SK-N-SH treated with all-trans-retinoic acid at 6 μM for 48 hours (cell line): ENCODE results near the gene GID4.
A peak's percentile ranks its signal among the peaks of the same experiment; 100 is the strongest.

ENCODE experiments used
- ATAC-seq: fragments of 200-7000 bp; cut with Tn5 transposase; 3 replicates; pipeline ENCODE4 v1.9.1; 2020; ENCODE audit warnings: mild to moderate bottlenecking, moderate library complexity
- ARNTL ChIP-seq: fragments of 450-650 bp; formaldehyde crosslinking; IDR thresholded peaks from 2 replicates; pipeline ENCODE4 v1.5.0; 2020; ENCODE audit warnings: low read depth, mild to moderate bottlenecking, moderate library complexity, borderline replicate concordance
- CREB5 ChIP-seq: fragments of 250-450 bp; sonication (Bioruptor Pico); IDR thresholded peaks from 2 replicates; pipeline ENCODE4 v1.5.1; 2020; ENCODE audit warnings: low read depth, mild to moderate bottlenecking, moderate library complexity
- CSDC2 ChIP-seq: fragments of 250-450 bp; sonication (Bioruptor Pico); IDR thresholded peaks from 2 replicates; pipeline ENCODE4 v1.5.0; 2020; ENCODE audit warnings: mild to moderate bottlenecking, moderate library complexity
- ESRRG ChIP-seq: fragments of 250-450 bp; sonication (Bioruptor Pico); IDR thresholded peaks from 2 replicates; pipeline ENCODE4 v1.6.1; 2021; ENCODE audit warnings: mild to moderate bottlenecking
- GLIS3 ChIP-seq: fragments of 250-450 bp; sonication (Bioruptor Pico); IDR thresholded peaks from 2 replicates; pipeline ENCODE4 v1.5.0; 2020; ENCODE audit warnings: mild to moderate bottlenecking, moderate library complexity
- ISL1 ChIP-seq: fragments of 250-450 bp; sonication (Bioruptor Pico); IDR thresholded peaks from 2 replicates; pipeline ENCODE4 v2.1.2; 2022; ENCODE audit warnings: mild to moderate bottlenecking, moderate library complexity
- OSR1 ChIP-seq: fragments of 250-450 bp; sonication (Bioruptor Pico); IDR thresholded peaks from 2 replicates; pipeline ENCODE4 v1.8.0; 2022; ENCODE audit warnings: moderate library complexity, mild to moderate bottlenecking, inconsistent platforms
- PATZ1 ChIP-seq: fragments of 250-450 bp; sonication (Bioruptor Pico); IDR thresholded peaks from 2 replicates; pipeline ENCODE4 v1.8.0; 2020; ENCODE audit warnings: mild to moderate bottlenecking, moderate library complexity, borderline replicate concordance
- POU6F1 ChIP-seq: fragments of 250-450 bp; sonication (Bioruptor Pico); IDR thresholded peaks from 2 replicates; pipeline ENCODE4 v1.8.0; 2021; ENCODE audit warnings: low read depth, mild to moderate bottlenecking, moderate library complexity, borderline replicate concordance
- PPARA ChIP-seq: fragments of 250-450 bp; sonication (Bioruptor Pico); IDR thresholded peaks from 2 replicates; pipeline ENCODE4 v1.5.0; 2020; ENCODE audit warnings: mild to moderate bottlenecking, borderline replicate concordance
- RARB ChIP-seq: fragments of 250-450 bp; sonication (Bioruptor Pico); IDR thresholded peaks from 2 replicates; pipeline ENCODE4 v1.8.0; 2021; ENCODE audit warnings: mild to moderate bottlenecking, moderate library complexity
- SNAI2 ChIP-seq: fragments of 250-450 bp; sonication (Bioruptor Pico); IDR thresholded peaks from 2 replicates; pipeline ENCODE4 v1.5.0; 2020; ENCODE audit warnings: mild to moderate bottlenecking, moderate library complexity
- TOX ChIP-seq: fragments of 250-450 bp; sonication (Bioruptor Pico); IDR thresholded peaks from 2 replicates; pipeline ENCODE4 v1.8.0; 2021; ENCODE audit warnings: mild to moderate bottlenecking, moderate library complexity, borderline replicate concordance
- TSHZ2 ChIP-seq: fragments of 250-450 bp; sonication (Bioruptor Pico); IDR thresholded peaks from 2 replicates; pipeline ENCODE4 v1.5.0; 2020; ENCODE audit warnings: mild to moderate bottlenecking, moderate library complexity
- ZC3H10 ChIP-seq: fragments of 250-450 bp; sonication (Bioruptor Pico); IDR thresholded peaks from 2 replicates; pipeline ENCODE4 v1.5.1; 2021; ENCODE audit warnings: mild to moderate bottlenecking, moderate library complexity
- ZFP3 ChIP-seq: fragments of 250-450 bp; sonication (Bioruptor Pico); IDR thresholded peaks from 2 replicates; pipeline ENCODE4 v1.5.0; 2020; ENCODE audit warnings: mild to moderate bottlenecking, moderate library complexity
- ZNF565 ChIP-seq: fragments of 450-650 bp; formaldehyde crosslinking; conservative IDR thresholded peaks from 2 replicates; pipeline ENCODE4 v1.5.0; 2020; ENCODE audit warnings: low read depth, mild to moderate bottlenecking, moderate library complexity
- ZNF70 ChIP-seq: fragments of 450-650 bp; formaldehyde crosslinking; IDR thresholded peaks from 2 replicates; pipeline ENCODE4 v1.5.0; 2020; ENCODE audit warnings: mild to moderate bottlenecking, moderate library complexity
- ZNF8 ChIP-seq: fragments of 450-650 bp; formaldehyde crosslinking; IDR thresholded peaks from 2 replicates; pipeline ENCODE4 v1.5.0; 2020; ENCODE audit warnings: mild to moderate bottlenecking, moderate library complexity

Gene GID4

GRCh38 chr17:18027280-18027679 is 11.9 kb upstream of the GID4 start:
- ATAC-seq = no peak
- TF ChIP-seq PPARA (CRISPR knock-in tag) (no peak), ARNTL (CRISPR knock-in tag) (no peak), ISL1 (CRISPR knock-in tag) (no peak), POU6F1 (CRISPR knock-in tag) (no peak), SNAI2 (CRISPR knock-in tag) (no peak), OSR1 (CRISPR knock-in tag) (no peak), CREB5 (CRISPR knock-in tag) (no peak), ZNF70 (CRISPR knock-in tag) (no peak), ZFP3 (CRISPR knock-in tag) (no peak)
- TF ChIP-seq, all 23 proteins: peak for 0

GRCh38 chr17:18028114-18028951 is 10.9 kb upstream of the GID4 start:
- TF ChIP-seq TOX (no peak), ESRRG (CRISPR knock-in tag) (no peak), ZC3H10 (CRISPR knock-in tag) (no peak), ZNF8 (CRISPR knock-in tag) (no peak), ZNF70 (CRISPR knock-in tag) (peak; percentile 69), ZNF565 (no peak), CSDC2 (CRISPR knock-in tag) (no peak)
- no peak for ATAC-seq

GRCh38 chr17:18028952-18029540 is 10.2 kb upstream of the GID4 start:
- TF ChIP-seq ARNTL (CRISPR knock-in tag) (no peak), PATZ1 (CRISPR knock-in tag) (no peak), CSDC2 (CRISPR knock-in tag) (no peak), TSHZ2 (CRISPR knock-in tag) (no peak), GLIS3 (CRISPR knock-in tag) (no peak), ZC3H10 (CRISPR knock-in tag) (no peak), ISL1 (CRISPR knock-in tag) (no peak), SNAI2 (CRISPR knock-in tag) (no peak)
- no peak for ATAC-seq

- ATAC-seq = no peak
- TF ChIP-seq RARB (CRISPR knock-in tag) (no peak), ISL1 (CRISPR knock-in tag) (no peak)
These were observed 7.3 kb upstream of the GID4 start for GRCh38 chr17:18031955-18032354.
